Mammary epithelial cell (primary cell): ENCODE measurements around the gene LCN10.

ENCODE experiments used
- CTCF ChIP-seq, 2 donors: IDR thresholded peaks in 1 of 2; conservative IDR thresholded peaks in 1 of 2; 2 replicates each; pipeline ENCODE4 v1.5.1; 2011 to 2012; ENCODE audit warnings: inconsistent platforms in 2 of 2, low read length in 2 of 2, mild to moderate bottlenecking in 2 of 2, control low read depth in 1 of 2, low read depth in 1 of 2; ENCODE audit not compliant: insufficient read depth in 1 of 2; ENCODE audit errors: extremely low read depth in 1 of 2
- EZH2 ChIP-seq: IDR thresholded peaks from 2 replicates; pipeline ENCODE4 v1.6.1; 2012; ENCODE audit warnings: low read length, inconsistent platforms, borderline replicate concordance

DNA sequence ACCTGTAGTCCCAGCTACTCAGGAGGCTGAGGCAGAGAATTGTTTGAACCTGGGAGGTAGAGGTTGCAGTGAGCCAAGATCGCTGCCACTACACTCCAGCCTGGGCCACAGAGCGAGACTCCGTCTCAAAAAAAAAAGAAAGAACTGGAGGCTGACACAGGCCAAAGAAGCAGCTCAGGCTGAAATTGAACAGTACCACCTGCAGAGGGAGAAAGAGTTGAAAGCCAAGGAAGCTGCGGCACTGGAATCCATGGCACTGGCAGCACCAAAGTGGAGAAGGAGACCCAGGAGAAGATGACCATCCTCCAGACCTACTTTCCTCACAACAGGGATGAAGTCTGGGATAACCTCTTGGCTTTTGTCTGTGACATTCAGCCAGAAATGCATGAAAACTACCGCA, 37.1 kb upstream of the LCN10 start:
- TF ChIP-seq CTCF (conservative IDR thresholded peaks at IDR 0.05 in 1 of 2, IDR thresholded peaks at IDR 0.05 in 1 of 2; ENCODE audit: extremely low read depth in 1 of 2, insufficient read depth in 1 of 2, low read depth in 1 of 2, low read length in 2 of 2) (no peak), EZH2 (no peak)
